Measurements from ENCODE around the gene GABRR1. TPM values are rescaled to one million over a fixed set of nuclear protein-coding genes. Genes with fewer than 3 reads are reported as not detected.

GABRR1 gene
- total RNA-seq, 1 donor from 2014 or later: not detected

DNA sequence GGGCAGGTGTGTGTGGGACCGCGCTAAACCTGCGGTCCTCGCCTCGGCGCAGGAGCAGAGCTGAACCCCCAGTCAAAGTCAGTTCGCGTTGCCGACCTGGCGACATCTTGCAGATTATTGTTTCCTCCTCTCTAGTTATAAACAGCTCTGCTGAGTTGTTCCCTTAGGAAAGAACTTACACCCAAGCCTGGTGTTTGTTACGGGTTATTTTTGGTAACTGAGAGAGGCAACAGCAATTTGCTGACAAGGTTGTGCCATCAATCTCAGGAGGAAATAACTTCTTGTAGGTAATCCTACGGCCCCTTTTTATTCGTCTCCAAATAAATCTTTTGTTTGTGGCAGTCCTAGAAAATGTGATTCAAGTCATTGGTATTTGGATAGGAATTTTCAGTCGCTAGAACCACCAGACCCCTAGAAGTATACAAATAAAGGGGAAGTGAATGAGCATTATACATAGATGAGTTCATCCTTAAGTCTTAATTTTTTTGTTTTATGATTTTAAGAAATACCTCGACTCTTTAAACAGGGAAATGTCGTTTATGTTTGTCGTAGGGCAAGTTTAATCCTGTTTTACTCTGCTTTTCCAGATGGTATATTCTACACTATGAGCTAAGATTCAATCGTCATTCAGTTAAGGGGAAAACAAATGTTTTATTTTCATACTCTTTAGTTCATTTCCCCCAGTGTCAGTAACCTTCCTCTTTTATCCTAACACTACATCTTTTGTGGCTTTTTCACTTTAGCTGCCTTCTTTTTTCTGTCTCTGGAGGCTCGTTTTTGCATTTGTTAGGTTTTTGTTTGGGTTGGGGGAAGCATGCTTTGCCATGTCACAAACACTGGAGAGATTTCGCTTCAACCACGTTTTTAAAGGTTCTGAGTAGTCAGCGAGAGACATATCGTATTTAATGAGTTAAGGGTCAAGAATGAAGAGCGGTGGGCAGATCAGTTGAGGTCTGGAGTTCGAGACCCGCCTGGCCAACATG lies 70.1 kb downstream of the GABRR1 start:
- intact Hi-C loops (cut with DNase I): loop anchor here (1.0 to 5.0 kb wide), 4 partner anchors 13 to 205 kb away; partner anchors contain the start of genes PNRC1 and UBE2J1
- H3K4me1 ChIP-seq: peaks cover 0 to 15% of the 10 kb centered on the region in 2 donors
- DNase-seq (ENCODE audit: low spot score in 2 of 2): peak in 1 of 2 donors; percentile 64
- peaks cover 0 to 12% of the 10 kb centered on the region in 2 donors for H3K36me3 ChIP-seq
- H3K9me3 ChIP-seq: no peaks in the 10 kb centered on the region
- TF ChIP-seq CTCF (IDR thresholded peaks at IDR 0.05): no peak
- peak overlapping the region; percentile 92 to 98 for H3K27ac ChIP-seq
- H3K4me3 ChIP-seq: peak overlapping the region; percentile 86 to 97
- no peaks in the 10 kb centered on the region for H3K27me3 ChIP-seq

DNA sequence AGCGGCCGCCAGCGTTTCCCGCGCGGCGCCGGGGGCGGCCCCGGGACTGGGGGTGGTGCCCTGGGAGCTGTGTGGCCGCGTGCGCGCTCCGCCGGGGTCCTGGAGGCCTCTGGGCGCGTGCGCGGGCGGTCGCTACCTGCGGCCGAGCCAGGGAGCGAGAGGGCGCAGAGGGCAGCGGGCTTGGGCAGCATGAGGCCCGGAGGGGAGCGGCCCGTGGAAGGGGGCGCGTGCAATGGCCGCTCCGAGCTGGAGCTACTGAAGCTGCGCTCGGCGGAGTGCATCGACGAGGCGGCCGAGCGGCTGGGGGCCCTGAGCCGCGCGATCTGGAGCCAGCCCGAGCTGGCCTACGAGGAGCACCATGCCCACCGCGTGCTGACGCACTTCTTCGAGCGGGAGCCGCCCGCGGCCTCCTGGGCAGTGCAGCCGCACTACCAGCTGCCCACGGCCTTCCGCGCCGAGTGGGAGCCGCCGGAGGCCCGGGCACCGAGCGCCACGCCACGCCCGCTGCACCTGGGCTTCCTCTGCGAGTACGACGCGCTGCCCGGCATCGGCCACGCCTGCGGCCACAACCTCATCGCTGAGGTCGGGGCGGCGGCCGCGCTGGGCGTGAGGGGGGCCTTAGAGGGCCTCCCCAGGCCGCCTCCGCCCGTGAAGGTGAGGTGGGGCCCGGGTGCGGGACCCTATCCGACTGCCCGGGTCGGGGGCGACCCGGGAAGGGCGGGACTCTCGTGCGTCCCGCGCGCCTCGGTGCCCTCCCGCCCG lies 71.0 kb downstream of the GABRR1 start, which contains the start of gene PM20D2:
PM20D2 (plus strand) TSS at position 100 of the 762 bp plus-strand sequence; CDS start at position 190, 90 bp downstream.
- no peaks in the 10 kb centered on the region for H3K9me3 ChIP-seq
- peak within 1 kb of the TSS; percentile 86 to 97 for H3K4me3 ChIP-seq
- H3K27me3 ChIP-seq: no peaks in the 10 kb centered on the region
- intact Hi-C loops (cut with DNase I): loop anchor here (2.0 to 5.0 kb wide), 3 partner anchors 65 to 206 kb away; partner anchors contain the start of genes PNRC1 and UBE2J1
- peak within 1 kb of the TSS; percentile 92 to 98 for H3K27ac ChIP-seq
- peaks cover 0 to 11% of the 10 kb centered on the region in 2 donors for H3K4me1 ChIP-seq
- DNase-seq (ENCODE audit: low spot score in 2 of 2): peak in 1 of 2 donors; percentile 82
- no peak for TF ChIP-seq CTCF (IDR thresholded peaks at IDR 0.05)
- H3K36me3 ChIP-seq: peaks cover 0 to 4% of the 10 kb centered on the region in 2 donors

DNA sequence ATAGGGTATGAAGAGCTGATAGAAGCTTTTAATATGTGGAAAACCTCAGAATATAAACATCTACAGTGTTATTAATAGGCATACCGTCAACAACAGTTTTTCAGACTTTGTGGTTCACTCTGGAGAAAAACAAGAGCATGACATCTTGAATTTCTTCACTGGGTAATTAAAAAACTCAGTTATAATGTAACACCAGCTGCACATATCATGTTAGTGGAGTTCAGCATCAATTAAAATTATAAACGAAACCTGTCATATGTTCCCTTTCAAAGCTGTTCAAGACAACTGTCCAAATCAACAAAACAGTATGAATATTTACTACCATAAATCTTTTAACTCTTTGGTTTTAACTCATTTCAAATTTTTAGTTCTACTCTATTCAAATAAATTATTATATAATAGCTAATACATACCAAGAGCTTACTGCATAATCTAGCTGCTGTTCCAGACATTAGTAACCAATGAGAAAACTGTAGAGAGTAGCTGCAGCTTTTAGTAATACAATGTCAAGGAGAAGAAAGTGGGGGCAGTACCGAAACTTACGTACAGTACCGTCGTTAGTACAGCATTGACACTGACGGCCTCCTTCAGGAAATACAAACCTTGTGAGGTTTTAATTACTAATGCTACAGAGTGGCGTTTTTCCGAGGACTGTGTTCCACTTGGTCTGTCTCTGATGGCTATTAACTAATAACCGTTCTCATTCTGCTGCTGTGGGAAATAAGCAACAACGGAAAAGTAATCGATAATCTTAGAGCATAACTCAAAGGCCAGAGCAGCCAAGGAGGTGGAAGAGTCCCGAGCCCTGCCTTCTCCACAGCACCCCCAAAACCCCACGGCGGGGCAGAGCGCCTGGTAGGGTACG lies 71.8 kb downstream of the GABRR1 start:
- intact Hi-C loops (cut with DNase I): loop anchor here (5.0 kb wide), 2 partner anchors 77 to 207 kb away; partner anchors contain the start of gene UBE2J1
- H3K27me3 ChIP-seq: no peaks in the 10 kb centered on the region
- DNase-seq (ENCODE audit: low spot score in 2 of 2): no peak
- no peaks in the 10 kb centered on the region for H3K9me3 ChIP-seq
- peak overlapping the region; percentile 92 to 98 for H3K27ac ChIP-seq
- H3K36me3 ChIP-seq: peaks cover 0 to 4% of the 10 kb centered on the region in 2 donors
- TF ChIP-seq CTCF (IDR thresholded peaks at IDR 0.05): no peak
- H3K4me3 ChIP-seq: peak overlapping the region; percentile 86 to 97
- H3K4me1 ChIP-seq: peaks cover 0 to 13% of the 10 kb centered on the region in 2 donors

- H3K36me3 ChIP-seq: peaks cover 0 to 4% of the 10 kb centered on the region in 2 donors
- H3K27ac ChIP-seq: peak overlapping the region in 1 of 2 donors; percentile 98
- intact Hi-C loops (cut with DNase I): no loop called here
- TF ChIP-seq CTCF (IDR thresholded peaks at IDR 0.05): no peak
- peaks cover 0 to 14% of the 10 kb centered on the region in 2 donors for H3K4me1 ChIP-seq
- no peaks in the 10 kb centered on the region for H3K9me3 ChIP-seq
- no peak for DNase-seq (ENCODE audit: low spot score in 2 of 2)
- H3K4me3 ChIP-seq: no peak overlapping the region
- H3K27me3 ChIP-seq: no peaks in the 10 kb centered on the region
These were observed 72.7 kb downstream of the GABRR1 start for GRCh38 chr6:89144354-89144906.

All from ascending aorta (tissue), 2 donors.